LNCAP (cell line): ENCODE data around the gene ZNF423.

Source experiments
- TF ChIP-seq, protein P1 (sequence below): fragments of 450-650 bp; IDR thresholded peaks from 2 replicates; pipeline ENCODE4 v1.5.1; 2017; ENCODE audit warnings: mild to moderate bottlenecking

ZNF423 gene

DNA sequence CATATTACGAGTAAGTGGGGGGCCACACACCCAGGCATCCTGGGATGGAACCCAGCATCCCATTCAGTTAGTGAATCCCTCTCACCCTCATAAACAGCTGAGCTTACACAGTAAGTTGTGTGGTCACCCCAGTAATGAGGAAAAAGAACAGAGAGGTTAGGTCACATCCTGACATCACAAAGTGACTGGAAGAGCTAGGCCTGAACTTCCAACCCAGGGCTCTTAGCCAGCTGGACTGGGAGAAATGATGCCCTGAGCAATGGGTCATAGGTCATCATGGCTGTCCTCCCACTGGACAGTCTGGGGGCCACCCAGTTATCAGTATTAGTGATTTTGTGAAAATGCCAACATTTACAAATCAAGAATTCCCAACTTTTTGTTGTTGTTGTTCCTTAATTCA, 205.3 kb downstream of the ZNF423 start:
- TF ChIP-seq, protein P1, sequence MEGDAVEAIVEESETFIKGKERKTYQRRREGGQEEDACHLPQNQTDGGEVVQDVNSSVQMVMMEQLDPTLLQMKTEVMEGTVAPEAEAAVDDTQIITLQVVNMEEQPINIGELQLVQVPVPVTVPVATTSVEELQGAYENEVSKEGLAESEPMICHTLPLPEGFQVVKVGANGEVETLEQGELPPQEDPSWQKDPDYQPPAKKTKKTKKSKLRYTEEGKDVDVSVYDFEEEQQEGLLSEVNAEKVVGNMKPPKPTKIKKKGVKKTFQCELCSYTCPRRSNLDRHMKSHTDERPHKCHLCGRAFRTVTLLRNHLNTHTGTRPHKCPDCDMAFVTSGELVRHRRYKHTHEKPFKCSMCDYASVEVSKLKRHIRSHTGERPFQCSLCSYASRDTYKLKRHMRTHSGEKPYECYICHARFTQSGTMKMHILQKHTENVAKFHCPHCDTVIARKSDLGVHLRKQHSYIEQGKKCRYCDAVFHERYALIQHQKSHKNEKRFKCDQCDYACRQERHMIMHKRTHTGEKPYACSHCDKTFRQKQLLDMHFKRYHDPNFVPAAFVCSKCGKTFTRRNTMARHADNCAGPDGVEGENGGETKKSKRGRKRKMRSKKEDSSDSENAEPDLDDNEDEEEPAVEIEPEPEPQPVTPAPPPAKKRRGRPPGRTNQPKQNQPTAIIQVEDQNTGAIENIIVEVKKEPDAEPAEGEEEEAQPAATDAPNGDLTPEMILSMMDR, result no peak

DNA sequence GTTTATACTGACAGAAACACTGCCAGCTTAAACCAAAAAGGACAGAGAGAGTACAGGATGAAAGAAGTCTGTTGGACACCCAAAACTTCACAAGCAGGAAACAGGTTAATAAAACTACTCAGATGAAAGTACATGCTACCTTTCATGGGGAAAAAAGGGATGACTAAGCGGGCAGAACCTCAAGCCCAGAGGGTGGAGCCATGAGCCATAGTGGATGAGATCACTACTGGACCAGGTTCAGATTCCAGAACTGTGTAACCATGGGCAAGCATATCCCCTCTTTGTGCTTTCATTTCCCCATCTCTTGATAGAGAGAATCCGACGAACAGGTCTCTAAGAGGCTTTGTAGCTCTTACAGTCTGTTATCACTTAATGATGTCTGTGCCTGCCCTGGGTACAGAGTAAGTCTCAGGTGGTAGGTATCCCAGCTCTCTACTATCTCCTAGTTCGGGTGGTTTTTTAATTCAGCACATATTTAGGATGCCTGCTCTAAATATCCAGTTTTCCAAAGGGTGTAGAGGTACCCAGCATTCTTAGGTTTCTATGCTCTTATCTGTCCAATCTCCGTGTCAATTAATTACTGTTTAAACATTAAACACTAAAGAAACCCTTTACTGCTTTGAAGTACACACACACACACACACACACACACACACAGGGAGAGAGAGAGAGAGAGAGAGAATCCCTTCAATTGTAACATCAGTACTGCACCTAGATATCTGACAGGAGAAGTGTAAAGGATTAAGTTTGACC, 206.7 kb downstream of the ZNF423 start:
- TF ChIP-seq, protein P1, result no peak

DNA sequence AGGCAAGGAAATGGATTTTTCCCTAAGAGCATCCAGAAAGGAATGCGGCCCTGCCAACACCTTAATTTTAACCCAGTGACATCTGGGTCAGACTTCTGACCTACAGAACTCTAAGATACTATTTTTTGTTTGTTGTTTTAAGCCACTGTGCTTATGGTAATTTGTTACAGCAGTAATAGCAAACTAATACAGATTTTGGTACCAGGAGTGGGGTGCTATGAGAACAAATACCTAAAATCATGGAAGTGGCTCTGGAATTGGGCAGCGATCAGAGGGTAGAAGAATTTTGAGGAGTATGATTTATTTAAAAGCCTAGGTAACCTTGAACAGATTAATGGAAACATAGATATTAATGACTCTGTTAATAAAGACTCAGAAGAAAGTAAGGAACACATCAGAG, 208.2 kb downstream of the ZNF423 start:
- TF ChIP-seq, protein P1, result no peak

DNA sequence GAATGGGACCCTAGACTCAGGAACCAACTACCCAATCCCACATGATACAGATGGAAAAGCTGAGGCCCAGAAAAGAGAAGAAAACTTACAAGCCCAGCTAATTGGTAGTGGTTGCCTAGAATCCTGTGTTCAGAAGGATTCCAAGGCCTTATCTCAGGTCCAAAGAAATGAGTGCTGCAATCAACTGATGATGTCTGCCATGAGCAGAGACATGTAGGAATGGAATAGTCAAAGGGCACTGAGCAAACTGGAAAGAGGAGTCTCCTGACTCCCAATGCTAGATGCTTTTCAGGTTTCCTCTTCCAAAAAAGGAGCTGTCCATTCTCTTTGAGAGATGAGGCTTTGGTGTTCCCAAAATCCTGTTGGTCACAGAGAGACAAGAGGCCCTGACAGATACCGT, 210.6 kb downstream of the ZNF423 start:
- TF ChIP-seq, protein P1, result no peak

DNA sequence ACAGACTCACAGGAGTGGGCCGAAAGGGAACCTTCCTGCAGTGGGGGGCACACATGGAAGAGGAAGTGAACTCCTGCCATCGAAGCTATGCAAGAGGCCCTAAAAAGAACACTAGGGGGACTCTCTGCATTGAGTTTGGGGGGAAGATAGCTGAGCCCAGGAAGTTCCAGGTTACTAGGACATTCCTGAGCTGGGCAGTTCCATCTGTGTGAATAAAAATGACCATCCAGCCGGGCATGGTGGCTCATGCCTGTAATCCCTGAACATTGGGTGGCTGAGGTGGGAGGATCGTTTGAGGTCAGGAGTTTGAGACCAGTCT, 211.8 kb downstream of the ZNF423 start:
- TF ChIP-seq, protein P1, result no peak

DNA sequence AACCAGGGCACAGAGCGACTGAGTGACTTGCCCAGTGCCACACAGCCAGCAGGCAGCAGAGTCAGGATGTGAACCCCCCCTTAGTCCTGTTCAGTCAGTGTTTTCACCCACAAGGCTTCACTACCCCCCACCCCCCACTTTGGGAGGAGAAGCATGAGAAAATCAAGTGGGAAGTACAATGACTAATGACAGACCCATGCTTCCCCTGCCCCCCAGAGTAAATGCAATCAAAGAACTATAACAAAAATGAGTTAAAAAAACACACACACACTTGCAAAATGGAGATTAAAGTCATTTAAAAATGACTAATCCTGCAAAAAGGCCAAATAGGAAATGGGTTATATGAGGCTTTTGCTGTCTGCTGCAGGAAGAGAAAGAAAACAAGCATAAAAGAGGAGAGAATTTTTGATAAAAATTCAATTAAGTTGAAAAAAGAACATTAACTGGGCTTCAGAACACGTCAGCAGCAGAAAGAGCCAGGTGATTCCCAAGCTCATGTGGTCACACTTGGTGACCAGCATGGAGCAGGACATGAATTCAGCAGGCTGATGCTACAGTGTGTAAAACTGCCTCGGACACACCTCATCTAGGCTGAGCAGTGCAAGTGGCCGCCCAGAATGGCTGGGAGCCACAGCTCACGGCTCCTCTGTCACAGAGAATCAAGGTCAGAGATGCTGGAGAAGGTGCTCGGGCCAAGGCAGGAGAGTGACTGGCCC, 212.3 kb downstream of the ZNF423 start:
- TF ChIP-seq, protein P1, result no peak

DNA sequence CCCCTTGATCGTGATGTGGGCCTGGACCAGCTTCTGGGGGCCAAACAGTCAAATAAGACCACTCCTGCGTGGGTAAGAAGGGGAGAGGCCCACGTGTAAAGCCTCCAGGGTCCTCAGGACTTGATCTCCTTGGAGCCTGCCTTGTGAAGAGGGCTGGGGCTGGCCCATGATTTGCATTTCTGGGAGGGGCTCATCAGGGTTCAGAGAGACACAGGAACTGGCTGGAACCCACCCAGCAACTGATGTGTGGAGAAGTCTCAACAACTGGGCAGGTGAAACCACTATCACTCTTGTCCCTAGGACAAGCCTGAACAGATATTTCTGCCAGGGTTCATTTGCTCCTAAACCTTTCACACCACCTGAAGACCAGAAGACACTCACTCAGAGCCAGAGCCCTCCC, 214.7 kb downstream of the ZNF423 start:
- TF ChIP-seq, protein P1, result no peak
